Glutamatergic neuron (in vitro differentiated cells): ENCODE measurements around the gene GMEB2. TPM values are rescaled to one million over a fixed set of nuclear protein-coding genes. Genes with fewer than 3 reads are reported as not detected.

Experiments
- DNase-seq: peaks from one replicate; pipeline ENCODE4 v3.0.0; 2022
- H3K27ac Mint-ChIP-seq: one replicate; pipeline ENCODE4 v1.8.0; 2020; ENCODE audit warnings: mild to moderate bottlenecking, mixed read lengths, inconsistent platforms; ENCODE audit not compliant: unreplicated experiment
- H3K27me3 Mint-ChIP-seq: one replicate; pipeline ENCODE4 v1.8.0; 2020; ENCODE audit warnings: mild to moderate bottlenecking, moderate library complexity, mixed read lengths, inconsistent platforms; ENCODE audit not compliant: unreplicated experiment
- H3K36me3 Mint-ChIP-seq: one replicate; pipeline ENCODE4 v1.8.0; 2020; ENCODE audit warnings: mild to moderate bottlenecking, mixed read lengths, inconsistent platforms; ENCODE audit not compliant: unreplicated experiment
- H3K4me1 Mint-ChIP-seq: one replicate; pipeline ENCODE4 v1.8.0; 2020; ENCODE audit warnings: mild to moderate bottlenecking, low read depth, mixed read lengths, inconsistent platforms; ENCODE audit not compliant: unreplicated experiment
- H3K4me3 Mint-ChIP-seq: one replicate; pipeline ENCODE4 v1.8.0; 2020; ENCODE audit warnings: mild to moderate bottlenecking, mixed read lengths, inconsistent platforms; ENCODE audit not compliant: unreplicated experiment
- H3K9me3 Mint-ChIP-seq: one replicate; pipeline ENCODE4 v1.8.0; 2020; ENCODE audit warnings: mild to moderate bottlenecking, moderate library complexity, mixed read lengths, inconsistent platforms; ENCODE audit not compliant: unreplicated experiment
- total RNA-seq: library from RNA; stranded (reverse); fragmentation: NEBNext Ultra II Directional; extraction: Animal tissue kit (Norgen Biotek cat#: 25700); gene quantifications from one replicate; pipeline ENCODE4 v1.2.1, GENCODE V29; 2021; ENCODE audit not compliant: unreplicated experiment
- TF ChIP-seq, protein P1 (sequence below): fragments of 200-600 bp; sonication (generic); IDR thresholded peaks from one replicate; pipeline ENCODE4 v1.5.0; 2021; ENCODE audit not compliant: partially characterized antibody, unreplicated experiment

Gene GMEB2
- total RNA-seq, 1 donor from 2014 or later, result 12.8 TPM

DNA sequence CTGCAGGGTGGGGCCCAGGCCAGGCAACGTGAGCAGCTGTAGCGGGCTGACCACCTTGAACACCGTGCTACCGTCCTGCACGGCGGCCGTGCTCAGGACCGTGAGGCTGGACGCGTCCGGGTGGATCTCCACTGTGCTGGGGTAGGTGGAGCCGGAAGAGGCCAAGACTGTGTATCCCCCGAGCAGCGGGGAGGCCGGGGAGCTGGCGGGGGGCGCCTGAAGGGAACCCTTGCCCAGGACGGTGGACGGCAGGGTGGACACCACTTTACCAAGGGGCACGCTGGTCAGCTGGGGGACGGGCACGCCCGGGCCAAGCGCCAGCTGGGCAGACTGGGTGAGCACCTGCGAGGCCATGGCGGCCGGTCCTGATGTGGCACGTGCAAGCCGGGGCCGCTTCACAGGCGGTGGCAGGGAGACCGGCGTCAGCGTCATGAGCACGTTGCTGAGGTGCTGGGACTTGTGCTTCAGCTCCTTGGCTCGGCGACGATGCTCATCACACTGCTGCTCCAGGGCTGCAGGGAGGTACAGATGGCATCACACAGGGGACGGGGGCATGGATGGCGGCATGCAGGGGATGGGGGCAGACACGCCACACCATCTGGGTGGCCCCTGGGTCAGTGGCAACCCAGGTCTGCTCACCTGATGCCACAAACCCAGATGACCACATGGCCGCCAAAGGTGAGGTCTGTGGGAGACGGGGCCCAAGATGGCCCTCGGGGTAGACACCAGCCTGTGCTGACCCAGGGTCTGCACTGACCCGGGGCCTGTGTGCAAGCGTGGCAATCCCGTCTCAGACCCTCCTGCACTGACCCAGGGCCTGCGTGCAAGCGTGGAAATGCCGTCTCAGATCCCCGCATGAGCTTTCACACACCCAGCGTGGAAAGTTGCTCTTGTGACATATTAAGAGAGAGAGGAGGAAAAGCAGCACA is 36.4 kb downstream of the GMEB2 start:
- Mint-ChIP-seq H3K4me3 (no peak overlapping the region), H3K27ac (no peak overlapping the region), H3K9me3 (peaks cover 2% of the 10 kb centered on the region), H3K27me3 (peaks cover 4% of the 10 kb centered on the region), H3K4me1 (peaks cover 5% of the 10 kb centered on the region), H3K36me3 (no peaks in the 10 kb centered on the region)
- TF ChIP-seq, protein P1, sequence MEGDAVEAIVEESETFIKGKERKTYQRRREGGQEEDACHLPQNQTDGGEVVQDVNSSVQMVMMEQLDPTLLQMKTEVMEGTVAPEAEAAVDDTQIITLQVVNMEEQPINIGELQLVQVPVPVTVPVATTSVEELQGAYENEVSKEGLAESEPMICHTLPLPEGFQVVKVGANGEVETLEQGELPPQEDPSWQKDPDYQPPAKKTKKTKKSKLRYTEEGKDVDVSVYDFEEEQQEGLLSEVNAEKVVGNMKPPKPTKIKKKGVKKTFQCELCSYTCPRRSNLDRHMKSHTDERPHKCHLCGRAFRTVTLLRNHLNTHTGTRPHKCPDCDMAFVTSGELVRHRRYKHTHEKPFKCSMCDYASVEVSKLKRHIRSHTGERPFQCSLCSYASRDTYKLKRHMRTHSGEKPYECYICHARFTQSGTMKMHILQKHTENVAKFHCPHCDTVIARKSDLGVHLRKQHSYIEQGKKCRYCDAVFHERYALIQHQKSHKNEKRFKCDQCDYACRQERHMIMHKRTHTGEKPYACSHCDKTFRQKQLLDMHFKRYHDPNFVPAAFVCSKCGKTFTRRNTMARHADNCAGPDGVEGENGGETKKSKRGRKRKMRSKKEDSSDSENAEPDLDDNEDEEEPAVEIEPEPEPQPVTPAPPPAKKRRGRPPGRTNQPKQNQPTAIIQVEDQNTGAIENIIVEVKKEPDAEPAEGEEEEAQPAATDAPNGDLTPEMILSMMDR, result no peak
- no peak for DNase-seq

DNA sequence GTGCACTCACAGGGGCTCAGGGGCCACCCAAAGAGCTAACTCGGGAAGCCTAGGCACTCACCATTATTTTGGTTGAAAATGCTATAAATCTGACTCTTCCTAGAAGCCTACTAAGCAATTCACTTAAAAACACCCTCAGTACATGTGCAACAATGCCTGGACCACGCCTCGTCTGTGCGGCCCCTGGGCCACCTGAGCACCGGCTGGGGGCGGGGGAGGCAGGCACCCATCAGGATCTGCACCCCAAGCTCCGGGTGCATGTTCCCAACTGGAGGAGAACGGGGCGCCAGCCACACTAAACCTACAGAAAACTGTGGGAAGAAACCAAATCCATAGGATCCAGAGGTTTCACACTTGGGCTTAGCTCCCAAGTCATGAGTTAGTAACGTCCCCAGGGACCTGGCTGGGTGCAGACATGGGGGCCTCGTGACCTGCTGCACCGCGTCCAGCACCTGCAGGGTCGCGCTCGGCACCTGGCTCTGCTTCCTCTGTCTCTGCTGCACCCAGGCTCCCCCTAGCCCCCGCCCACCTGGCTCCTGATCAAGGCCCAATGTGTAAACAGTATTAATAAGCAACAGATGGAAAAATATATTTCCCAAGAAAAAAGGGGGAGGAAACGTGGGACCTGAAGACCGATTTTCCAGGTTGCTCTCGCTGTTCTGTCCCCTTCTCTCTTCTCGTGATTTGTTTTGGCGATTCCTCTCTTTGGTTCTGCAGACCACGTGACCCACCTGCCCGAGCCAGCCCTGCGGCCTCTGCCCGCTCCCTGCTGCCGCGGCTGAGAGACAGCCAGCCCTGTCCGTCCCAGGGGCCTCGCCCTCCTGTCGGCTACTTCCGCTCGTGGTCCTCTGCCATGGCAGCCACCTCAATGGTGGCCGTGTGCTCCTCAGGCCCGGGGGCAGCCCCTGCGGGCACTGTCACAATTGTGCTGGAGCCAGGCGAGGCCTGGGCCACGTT is 37.4 kb downstream of the GMEB2 start:
- TF ChIP-seq, protein P1, result no peak
- Mint-ChIP-seq H3K27me3 (peaks cover 4% of the 10 kb centered on the region), H3K4me1 (peaks cover 5% of the 10 kb centered on the region), H3K4me3 (no peak overlapping the region), H3K36me3 (no peaks in the 10 kb centered on the region), H3K9me3 (peaks cover 2% of the 10 kb centered on the region), H3K27ac (no peak overlapping the region)
- no peak for DNase-seq

DNA sequence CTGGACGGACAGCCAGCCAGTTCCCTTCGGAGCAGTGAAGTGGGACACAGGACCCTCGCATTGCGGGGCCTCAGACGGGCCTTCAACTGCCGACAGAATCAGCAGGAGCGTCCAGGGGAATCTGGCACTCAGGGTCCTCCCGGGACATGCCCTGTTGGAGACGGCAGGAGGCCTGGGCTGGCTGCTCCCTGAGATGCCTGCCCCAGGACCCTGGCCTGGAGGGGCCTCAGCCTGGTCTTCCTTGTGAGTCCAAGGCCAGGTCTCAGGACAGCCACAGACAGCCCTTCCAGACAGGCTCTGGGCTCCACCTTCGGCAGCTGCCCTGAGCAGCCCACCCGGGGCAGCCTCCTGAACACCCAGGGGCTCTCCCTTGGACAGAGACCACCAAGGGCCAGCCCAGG is 38.3 kb downstream of the GMEB2 start:
- no peak overlapping the region for H3K4me3 Mint-ChIP-seq
- H3K27me3 Mint-ChIP-seq, result peaks cover 4% of the 10 kb centered on the region
- no peak for DNase-seq
- H3K4me1 Mint-ChIP-seq, result peaks cover 5% of the 10 kb centered on the region
- H3K27ac Mint-ChIP-seq, result no peak overlapping the region
- TF ChIP-seq, protein P1, result no peak
- H3K9me3 Mint-ChIP-seq, result peaks cover 2% of the 10 kb centered on the region
- no peaks in the 10 kb centered on the region for H3K36me3 Mint-ChIP-seq

DNA sequence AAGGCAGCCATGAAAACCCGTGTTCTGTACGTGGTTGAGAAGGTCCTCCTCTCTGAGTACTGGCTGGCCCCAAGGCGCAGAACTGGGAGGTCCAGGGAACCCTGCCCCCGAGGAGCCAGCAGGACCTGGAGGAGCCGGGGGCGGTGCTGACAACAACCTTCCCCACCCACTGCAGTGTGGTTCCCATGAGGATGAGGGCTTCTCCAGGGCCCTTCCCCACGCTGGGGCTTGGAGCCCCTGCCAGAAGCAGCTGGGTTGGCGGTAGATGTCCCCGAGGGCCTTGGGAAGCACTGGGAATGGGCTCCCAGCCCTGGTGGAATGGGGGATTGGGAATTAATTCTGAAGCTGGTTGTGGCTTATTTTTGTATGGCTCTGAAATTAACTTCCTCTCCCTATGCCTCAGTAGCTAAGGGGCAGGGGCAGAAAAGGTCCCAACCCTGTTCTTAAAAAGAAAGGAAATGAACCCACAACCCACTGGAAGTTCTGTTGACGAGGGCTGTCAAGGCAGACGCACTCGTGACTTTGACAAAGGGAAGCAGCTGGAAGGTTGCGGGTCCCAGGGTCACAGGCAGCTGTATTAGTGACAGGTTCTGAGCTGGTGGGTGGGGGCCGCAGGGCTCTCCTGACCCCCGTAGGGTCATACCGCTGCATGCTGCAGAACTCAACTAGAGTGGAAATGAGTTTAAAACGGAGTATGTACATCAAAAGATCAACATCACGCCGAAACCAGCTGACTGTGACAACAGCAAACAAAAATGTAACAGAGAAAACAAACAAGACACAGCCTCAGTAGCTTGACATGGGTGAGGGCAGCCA is 38.9 kb downstream of the GMEB2 start:
- H3K4me3 Mint-ChIP-seq, result no peak overlapping the region
- H3K27me3 Mint-ChIP-seq, result peaks cover 4% of the 10 kb centered on the region
- H3K9me3 Mint-ChIP-seq, result peaks cover 2% of the 10 kb centered on the region
- no peak for DNase-seq
- H3K36me3 Mint-ChIP-seq, result no peaks in the 10 kb centered on the region
- TF ChIP-seq, protein P1, result no peak
- H3K4me1 Mint-ChIP-seq, result peaks cover 5% of the 10 kb centered on the region
- no peak overlapping the region for H3K27ac Mint-ChIP-seq
